GM19240 (cell line): ENCODE results near the gene GRIA1.

Experiments
- DNase-seq: peaks from one replicate; pipeline ENCODE4 v3.0.0; 2011; ENCODE audit warnings: low spot score; ENCODE audit not compliant: insufficient read length

Gene GRIA1

DNA sequence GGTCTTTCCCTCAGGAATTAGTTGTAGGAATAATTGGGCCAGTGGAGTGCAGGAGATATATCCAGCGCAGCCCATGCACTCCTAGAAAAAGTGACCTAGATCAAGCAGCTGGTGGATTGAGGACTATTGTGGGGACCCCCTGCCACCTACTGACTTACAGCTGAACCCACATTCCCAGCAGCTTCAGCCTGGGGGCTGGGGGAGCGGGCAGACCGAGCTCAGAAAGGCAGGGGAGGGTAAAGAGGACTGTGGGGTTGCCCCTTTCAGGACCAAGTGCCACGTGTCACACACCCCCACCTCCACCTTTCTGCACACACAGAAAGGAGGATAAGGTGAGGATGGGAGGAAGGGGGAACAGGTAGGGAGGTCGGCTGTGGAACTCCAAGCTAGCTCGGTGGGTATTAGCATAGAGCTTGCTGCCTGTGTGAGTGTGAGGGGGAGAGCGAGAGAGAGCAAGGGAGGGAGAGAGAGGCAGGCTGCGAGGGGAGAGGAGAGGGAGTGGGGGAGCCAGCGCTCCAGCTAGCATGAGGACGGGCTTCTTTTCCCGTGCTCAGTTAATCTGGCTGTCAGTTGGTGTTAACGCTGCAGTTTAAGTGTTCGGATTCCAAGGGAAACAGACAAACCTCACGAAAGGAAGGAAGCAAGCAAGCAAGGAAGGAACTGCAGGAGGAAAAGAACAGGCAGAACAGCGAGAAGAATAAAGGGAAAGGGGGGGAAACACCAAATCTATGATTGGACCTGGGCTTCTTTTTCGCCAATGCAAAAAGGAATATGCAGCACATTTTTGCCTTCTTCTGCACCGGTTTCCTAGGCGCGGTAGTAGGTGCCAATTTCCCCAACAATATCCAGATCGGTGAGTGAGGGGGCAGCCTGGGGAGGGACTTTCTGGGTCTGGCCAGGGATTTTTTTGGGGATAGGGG, at the start of gene GRIA1:
Gene GRIA1, plus strand, starts transcription at position 553 of the 920 bp plus-strand sequence.
- DNase-seq, result no peak

DNA sequence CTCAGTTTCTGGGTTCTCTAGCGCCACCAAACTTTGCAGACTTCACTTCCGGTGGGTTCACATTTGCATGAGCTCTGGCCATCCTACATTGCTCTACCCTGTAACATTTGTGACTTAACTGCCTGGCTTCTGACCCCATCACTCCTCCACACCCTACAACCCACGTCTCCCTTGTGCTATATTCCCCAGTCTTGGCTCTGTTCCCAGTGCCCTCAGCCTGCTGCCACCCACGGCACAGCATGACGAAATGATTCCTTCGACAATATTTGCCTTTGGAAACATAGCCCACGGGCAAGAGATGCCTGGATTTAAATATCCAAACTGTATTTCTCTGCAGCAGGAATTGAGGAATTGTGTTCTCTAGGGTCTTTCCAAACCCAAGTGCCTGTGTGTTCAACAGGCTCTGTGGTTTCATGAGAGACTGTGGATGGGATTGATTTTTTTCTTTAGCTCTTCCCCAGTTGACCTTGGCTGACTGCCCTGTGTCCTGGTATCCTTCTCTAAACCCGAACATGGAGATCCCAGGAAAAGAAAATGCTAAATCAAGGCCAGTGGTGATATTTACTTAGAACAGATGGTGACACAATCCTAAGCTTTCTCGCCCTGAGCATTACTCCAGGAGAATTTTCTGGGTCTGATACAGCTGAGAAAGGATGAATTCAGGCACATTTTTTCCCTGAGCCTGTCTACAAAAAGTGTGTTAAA, 44.4 kb upstream of the GRIA1 start:
- DNase-seq, result no peak

DNA sequence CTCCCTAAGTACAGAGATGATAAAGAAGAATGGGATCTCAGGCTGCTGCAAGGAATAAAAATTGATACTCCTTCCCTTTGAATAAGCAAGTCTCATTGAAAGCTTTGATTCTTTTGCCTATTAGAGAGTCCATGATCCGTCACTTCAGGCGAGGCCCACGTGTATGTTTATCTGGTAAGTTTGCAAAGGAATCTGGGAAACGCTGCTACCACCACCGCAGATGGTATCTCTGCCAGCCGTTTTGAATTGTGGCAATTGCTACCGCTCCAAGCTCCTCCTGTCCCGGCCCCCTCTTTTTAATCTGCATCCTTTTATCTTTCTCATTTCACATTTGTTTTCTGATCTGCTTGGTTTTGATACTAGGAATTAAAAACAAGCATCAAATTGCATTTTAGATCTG, 42.9 kb upstream of the GRIA1 start:
- no peak for DNase-seq

DNA sequence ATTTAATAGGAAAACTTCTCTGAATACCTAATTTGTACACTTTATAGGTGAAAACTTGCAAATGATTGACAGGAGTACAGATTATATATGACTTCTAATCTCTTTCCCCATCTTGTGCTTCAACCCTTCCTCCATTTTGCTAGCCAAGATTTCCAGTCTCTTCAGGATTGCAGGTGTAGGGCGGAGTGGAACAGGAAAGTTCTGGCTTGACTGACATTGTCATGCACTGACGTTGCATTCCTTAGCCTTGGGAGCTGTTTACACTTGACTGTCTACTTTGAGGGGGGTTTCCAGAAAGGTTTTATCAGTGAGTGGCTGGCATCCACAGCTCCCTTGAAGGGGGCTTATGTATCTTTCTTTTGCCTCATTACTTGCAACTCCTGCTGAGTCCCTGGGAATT, 34.1 kb upstream of the GRIA1 start:
- no peak for DNase-seq

DNA sequence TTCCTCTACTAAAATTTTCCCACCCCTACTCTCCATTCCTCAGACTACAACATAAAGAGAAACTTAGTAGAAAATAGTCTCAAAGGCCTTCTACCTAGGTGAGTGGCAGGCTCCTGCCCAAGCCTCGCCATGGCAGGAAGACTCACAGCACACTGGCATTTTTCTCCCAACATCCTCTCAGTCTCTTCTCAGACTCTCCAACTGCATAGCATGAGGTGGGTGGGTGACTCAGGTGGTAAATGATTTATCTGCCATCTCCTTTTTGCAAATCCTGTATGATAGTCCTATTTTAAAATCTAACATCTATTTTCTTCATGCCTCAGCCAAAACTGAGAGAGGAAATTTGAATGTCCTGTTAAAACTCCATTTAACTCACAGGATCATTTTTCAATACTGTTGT, 33.5 kb upstream of the GRIA1 start:
- DNase-seq, result no peak

DNA sequence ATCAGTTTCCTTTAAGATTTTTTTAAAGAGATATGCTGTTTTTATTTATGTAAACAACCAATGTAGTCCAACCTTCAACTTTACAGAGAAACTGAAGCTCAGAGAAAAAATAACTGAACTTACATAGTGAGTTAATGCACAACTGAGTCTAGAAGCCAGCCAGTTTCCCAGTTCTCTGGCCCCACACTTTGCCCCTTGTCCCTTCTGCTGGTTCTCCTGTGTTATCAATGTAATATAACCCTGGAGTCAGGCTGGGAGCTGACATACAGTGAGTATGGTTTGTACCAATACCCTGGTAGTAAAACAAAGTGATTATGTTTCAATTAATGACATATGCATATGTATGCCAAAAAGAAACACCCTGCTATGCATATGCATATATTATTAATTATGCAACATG, 32.2 kb upstream of the GRIA1 start:
- no peak for DNase-seq

DNA sequence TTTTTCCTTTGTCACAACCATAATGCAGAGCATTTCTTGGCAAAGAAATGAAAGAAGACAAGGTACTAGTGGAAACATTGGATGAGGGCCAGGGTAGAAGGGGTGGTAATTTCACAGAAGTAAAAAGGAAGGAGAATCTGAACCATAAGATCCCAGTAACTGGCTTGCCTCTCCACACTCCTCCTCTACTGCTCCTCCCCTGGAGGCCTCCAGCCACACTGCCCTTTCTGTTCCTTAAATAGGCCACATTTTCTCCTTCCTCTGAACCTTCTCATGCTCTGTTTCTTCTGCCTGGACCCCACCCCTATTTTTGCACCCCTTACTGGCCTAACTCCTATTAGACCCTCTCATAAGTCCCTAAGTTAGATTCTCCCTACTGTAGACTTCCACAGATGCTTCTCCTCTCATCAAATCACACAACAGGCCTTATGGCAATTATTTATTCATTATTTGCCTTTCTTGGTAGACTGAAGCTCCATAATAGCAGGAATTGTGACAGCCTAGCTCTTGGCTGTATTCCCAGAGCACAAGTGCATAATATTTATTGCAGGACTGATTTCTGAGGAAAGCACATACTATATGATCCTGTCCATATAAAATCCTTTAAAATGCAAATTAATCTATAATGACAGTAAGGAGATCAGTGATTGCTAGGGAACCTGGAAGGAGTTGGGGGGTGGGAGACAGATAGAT, 31.3 kb upstream of the GRIA1 start:
- no peak for DNase-seq

DNA sequence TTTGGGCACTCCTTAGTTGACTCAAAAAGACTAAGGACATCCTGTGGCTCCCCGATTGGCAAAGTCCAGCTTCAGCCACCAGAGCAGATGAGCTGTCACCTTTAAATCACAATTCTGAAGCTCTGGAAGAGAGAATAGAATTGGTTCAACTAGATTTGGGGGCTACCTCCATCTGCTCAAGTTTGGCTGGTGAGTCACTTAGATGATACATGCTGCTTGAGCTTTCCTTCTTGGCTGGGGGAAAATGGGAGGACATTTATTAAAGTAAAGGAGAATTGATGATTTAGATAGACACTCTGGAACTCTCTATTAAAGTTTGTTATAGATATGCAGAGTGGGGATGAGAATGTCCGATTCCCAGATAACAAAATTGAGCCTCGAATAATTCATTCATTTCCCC, 30.0 kb upstream of the GRIA1 start:
- no peak for DNase-seq

DNA sequence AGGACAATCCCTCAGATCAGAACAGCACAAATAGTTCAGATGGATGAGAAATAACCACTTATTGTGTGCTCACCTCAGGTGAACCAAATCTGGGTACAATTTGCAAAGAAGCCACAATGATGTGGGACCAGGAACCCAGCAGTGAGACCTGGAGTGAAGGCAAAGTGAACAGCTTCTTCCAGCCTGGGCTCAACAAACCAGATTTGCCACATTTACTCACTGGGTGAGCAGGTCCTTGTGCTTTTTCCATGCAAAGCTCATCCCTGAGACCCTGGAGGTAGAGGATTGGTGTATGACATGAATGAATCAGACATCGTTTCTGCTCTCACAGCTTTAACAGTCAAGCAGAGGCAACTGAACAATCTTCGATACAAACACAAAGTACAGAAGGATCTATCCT, 29.1 kb upstream of the GRIA1 start:
- no peak for DNase-seq

DNA sequence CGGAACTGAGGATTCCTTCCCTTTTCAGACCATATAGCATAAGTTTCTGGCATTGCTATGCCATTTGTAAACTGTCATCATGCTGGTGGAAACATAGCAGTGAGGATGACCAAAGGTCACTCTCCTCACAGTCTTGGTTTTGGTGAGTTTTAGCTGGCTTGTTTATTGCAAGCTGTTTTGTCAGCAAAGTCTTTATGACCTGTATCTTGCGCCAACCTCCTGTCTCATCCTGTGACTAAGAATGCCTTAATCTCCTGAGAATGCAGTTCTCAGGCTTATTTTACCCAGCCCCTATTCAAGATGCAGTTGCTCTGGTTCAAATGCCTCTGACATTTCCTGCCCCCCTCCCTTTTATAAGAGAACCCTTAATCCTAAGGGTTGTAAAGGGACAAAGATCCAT, 26.7 kb upstream of the GRIA1 start:
- no peak for DNase-seq

DNA sequence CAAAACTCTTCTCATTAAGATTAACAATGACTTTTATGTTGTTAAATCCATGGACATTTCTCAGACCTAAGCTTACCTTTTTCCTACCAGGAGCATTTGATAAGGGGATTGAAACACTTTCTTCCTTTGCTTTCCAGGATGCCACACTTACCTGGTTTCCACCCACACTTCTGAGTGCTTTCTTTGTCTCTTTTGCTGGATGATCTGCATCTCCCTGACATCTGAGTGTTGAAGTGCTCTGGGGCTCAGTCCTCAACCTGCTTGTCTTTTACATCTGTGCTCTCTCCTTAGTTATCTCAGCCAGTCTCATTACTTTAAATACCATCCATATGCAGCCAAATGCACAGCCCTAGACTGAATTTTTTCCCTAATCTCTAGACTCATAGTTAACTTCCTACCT, 22.9 kb upstream of the GRIA1 start:
- no peak for DNase-seq

DNA sequence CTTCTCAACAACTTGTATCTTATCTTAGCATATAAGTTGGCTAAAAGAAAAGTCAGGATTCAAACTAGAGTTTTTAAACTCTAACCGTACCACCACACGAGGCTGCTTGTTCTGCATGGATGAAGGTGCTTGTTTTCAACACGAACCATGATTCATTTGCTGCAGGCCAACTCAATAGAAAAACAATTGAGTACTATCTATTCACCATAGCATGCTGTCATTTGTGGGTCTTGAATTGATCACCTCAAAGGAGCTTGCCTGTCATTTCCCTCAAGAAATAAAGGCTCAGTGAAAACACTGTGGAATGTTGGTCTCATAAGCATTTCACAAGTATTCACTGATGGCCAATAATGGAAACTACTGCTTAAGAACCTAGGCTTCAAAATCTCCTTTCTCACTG, 21.0 kb upstream of the GRIA1 start:
- no peak for DNase-seq

DNA sequence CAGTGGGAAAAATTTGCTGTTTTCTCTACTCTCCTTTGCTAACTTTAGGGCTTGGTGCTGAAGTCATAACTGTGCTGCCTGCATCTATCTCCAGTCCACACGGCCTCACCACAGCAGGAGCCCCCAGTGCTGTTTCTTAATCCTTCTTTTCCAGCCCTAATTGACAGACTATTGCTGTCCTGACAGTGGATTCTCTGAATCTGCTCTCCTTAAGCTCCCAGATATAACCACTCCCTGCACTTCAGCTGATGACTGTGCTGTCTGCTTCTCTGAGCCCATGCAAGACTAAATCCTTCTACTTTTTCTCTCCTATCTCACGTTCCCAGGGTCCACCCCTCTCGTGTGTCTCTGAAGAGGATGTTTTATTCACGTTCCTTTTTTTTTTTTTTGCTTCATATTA, 19.7 kb upstream of the GRIA1 start:
- DNase-seq, result no peak

DNA sequence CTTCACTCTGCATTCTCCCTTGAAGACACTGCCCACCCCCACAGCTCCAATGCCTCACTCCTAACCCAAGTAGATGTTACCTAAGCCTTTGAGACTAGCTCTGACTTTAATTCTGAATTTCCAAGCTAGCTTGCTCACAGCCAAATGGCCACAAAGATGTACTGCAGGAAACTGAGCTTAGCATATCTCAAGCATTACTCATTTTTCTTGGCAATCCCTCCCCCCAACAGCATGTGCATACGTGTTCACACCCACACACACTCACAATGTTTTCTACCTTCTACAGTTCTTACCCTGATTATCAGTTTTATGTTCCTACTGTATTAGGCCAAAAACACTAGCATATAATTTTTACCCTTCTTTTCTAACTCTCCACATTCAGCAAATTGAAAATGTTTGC, 13.7 kb upstream of the GRIA1 start:
- no peak for DNase-seq

DNA sequence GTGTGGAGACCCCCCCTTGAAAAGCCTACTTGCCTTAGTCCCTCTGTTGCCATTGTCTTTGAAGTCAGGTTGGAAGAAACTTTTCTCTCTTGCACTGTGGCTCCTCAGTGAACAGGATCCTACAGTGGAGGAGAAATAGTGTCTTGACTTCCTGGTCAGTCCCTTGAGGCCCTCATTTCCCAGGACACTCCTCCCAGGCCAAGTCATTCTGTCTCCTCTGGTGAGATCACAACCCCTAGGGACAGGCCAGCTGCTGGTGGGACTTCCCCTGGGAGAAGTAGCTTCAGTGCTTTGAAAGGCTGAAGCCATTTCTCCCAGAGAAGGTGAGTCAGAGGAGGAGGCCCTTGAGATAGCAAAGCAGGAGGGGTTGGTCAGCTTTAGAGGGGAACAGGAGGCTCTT, 10.1 kb upstream of the GRIA1 start:
- no peak for DNase-seq

DNA sequence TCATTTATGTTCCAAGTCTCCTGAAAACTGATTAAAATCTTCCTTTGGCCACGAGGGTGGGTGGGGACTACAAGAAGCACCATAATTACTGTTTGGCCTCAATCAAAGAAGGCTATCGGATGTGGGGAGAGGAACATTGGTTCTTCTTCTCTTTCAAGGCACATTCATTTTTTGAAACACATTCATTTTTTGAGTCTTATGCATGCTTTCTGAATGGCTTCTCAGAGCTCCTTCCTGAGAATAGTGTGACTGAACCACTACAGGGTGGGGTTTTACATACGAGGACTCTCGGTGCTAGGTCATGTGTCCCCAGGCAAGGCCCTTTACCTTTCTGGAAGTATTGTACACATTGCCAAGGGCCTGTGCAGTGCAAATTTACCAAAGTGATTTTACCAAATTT, 7.0 kb upstream of the GRIA1 start:
- DNase-seq, result no peak

DNA sequence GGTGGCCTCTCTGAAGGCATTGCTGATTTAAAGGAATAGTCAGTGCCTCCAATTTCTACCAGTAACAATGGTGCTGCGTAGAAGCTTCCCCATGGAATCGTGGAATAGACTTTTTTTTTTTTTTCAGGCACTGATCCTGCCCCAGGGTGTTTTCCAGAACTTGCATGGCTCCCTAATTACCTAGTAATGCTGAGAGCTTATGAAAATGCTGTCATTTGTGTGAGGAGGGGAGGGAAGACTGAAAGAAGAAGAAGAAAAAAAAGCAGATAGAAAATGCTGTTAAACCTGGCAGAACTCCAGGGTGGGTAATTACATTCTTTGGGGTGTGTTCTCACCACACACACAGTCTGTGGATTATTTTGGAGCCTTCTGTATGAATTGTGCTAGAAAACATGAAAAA, 4.8 kb upstream of the GRIA1 start:
- DNase-seq, result no peak

DNA sequence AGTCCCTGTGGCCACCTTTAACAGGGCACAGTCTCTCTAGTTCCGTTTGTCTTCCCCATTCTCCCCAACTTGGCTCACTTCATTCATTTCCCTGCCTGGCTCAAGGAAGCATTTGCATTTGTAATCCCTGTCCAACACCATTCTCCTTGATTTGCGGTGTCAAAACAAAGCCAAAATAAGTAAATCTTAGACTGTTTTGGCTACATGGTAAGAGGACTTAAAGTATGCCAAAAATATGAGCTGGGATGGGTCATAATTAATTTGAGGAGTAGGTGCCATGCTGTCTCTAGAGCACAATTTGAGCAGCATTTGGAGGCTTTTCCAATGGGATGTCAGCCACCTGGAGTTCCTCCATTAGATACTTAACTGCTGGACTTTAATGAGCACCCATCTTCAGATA, 3.7 kb upstream of the GRIA1 start:
- DNase-seq, result no peak

DNA sequence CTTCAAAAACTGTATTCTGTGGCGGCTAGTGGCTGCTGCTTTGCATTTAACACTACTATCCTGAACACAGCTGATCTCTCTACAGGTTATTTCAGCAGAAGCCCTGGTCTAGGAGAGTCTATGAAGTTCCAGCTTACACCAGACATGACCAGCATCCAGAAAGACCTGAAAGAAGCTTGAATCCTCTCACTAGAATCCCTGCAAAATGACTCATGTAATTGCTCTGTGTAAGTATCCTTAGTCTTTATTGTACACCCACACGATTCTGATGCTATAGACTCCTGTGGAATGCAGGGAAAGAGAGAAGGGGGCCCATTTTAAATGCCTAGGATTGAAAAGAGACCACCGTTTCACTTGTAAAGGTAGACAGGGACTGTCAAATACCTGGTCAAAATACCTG, 859 bp upstream of the GRIA1 start:
- no peak for DNase-seq

DNA sequence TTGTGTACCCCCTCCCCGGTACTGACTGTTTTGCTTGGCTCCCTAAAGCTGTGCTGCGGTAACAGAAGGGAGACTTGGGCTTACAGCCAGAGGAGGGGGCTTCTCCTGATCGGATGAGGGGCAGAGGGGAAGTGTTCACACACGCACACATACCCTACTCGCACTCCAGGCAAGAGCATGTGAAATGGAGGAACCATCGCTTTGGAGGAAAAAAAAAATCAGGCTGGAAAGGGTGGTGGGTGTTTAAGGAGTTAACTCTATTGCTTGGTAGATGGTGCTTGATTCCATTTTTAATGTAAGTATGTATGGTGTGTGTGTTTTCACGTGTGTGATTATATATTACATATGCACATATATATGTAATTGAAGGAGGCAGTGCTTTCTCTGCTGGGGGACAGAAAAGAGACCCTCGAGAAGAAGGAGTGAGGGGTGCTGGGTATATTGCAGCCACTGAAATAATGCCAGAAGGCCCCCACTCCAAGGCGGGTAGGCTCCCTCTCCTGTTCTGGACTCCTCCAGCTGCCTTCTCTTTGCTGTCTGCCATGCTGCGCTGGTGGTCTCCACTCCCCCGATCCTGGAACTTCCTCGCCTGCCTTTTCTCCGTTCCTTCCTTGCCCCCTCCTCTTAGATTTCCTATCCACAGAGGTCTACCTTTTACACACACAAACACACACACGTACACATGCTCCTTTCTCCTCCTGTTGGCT, 721 bp downstream of the GRIA1 start:
- no peak for DNase-seq

DNA sequence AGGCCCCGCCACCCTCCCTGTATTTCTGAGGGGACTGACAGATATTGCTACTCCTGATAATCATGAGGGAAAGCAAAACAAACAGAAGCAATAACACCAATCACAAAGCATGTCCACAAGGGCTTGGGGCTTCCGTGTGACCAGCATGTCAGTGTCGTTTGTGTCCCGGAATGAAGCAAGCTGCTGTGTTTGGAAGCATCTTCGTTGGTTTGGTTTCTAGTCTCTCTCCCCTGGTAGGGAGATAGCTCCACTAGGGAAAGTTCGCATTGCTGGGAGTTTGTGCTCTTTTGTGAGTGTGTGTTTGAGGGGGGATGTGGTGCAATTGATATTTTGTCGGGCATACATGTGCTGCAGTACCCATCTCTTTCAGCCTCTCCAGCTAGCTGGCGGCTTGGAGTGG, 1.4 kb downstream of the GRIA1 start:
- no peak for DNase-seq

DNA sequence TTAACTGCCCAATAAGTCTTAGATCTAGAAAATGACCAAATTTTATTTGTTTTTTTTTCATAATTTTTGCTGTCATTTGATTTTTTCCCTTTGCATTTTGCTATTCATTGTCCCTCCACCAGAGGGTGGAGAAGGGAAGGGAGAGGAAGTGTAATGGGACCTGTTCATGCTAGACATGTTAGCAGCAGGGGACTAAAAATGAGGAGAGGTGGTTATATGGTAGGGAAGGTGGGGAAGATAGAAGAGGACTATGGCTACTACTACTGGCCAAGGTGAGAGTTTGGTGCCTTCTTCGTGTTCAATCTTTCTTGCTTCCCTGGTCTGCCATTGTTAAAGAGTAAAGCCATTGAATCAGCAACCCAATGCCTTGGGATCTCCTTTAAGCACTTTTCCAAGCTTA, 6.4 kb downstream of the GRIA1 start:
- no peak for DNase-seq
